C4-2B (cell line): ENCODE results near the gene PML.

Source experiments
- ZFX ChIP-seq: fragments of 450-650 bp; IDR thresholded peaks from 2 replicates; pipeline ENCODE4 v1.6.1; 2017
- TF ChIP-seq, protein P1 (sequence below): fragments of 450-650 bp; conservative IDR thresholded peaks from 2 replicates; pipeline ENCODE4 v1.5.1; 2017; ENCODE audit warnings: mild to moderate bottlenecking

- TF ChIP-seq, protein P1, sequence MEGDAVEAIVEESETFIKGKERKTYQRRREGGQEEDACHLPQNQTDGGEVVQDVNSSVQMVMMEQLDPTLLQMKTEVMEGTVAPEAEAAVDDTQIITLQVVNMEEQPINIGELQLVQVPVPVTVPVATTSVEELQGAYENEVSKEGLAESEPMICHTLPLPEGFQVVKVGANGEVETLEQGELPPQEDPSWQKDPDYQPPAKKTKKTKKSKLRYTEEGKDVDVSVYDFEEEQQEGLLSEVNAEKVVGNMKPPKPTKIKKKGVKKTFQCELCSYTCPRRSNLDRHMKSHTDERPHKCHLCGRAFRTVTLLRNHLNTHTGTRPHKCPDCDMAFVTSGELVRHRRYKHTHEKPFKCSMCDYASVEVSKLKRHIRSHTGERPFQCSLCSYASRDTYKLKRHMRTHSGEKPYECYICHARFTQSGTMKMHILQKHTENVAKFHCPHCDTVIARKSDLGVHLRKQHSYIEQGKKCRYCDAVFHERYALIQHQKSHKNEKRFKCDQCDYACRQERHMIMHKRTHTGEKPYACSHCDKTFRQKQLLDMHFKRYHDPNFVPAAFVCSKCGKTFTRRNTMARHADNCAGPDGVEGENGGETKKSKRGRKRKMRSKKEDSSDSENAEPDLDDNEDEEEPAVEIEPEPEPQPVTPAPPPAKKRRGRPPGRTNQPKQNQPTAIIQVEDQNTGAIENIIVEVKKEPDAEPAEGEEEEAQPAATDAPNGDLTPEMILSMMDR = no peak
- TF ChIP-seq ZFX = no peak
Measured at GRCh38 chr15:73968461-73968860, 26.1 kb upstream of the PML start.
